SHP77 treated with DMSO at 0.1 percent for 48 hours (cell line): ENCODE results near the gene PTPN12.

Source experiments
- DNase-seq: peaks from one replicate; lab custom pipeline; 2025; lab: John Stamatoyannopoulos, UW

PTPN12 gene

GRCh38 chr7:77664715-77665114, 127.6 kb downstream of the PTPN12 start:
- DNase-seq = no peak

GRCh38 chr7:77665161-77665560, 128.1 kb downstream of the PTPN12 start:
- no peak for DNase-seq

- DNase-seq = no peak
Observed at GRCh38 chr7:77667459-77668086, 130.5 kb downstream of the PTPN12 start.

DNA sequence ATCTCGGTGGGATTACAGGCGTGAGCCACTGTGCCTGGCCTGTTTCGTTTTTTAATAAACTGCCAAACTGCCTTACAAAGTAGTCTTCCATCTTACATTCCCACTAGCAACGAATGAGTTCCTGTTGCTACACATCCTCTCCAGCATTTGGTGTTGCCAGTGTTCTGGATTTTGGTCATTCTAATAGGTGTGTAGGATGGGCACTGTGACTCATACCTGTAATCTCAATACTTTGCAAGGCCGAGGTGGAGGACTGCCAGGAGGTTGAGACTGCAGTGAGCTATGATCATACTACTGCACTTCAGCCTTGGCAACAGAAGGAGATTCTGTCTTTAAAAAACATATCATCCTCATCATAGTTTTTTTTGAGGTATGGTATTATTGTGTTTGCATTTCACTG, 137.8 kb downstream of the PTPN12 start:
- no peak for DNase-seq

DNA sequence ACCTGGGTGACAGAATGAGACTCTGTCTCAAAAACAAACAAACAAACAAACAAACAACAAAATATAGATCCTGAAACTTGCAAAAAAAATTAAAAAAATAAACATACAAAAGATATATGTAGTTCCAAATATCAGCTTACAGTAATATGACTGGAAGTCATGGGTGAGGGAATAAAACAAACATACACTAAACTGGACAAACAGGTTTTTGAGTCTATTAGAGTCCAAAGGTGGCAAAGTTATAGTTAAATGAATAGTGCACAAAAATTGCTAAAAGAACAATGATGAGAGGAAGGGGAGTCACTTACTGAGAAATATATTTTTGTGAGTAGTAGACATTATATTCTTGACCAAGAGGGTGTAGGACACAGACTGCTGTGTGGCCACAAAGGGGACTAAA, 142.5 kb downstream of the PTPN12 start:
- no peak for DNase-seq

- no peak for DNase-seq
Observed at GRCh38 chr7:77680266-77680665, 143.2 kb downstream of the PTPN12 start.

- no peak for DNase-seq
Observed at GRCh38 chr7:77684030-77684429, 146.9 kb downstream of the PTPN12 start.

- DNase-seq = no peak
Observed at GRCh38 chr7:77685233-77685632, 148.1 kb downstream of the PTPN12 start.

DNA sequence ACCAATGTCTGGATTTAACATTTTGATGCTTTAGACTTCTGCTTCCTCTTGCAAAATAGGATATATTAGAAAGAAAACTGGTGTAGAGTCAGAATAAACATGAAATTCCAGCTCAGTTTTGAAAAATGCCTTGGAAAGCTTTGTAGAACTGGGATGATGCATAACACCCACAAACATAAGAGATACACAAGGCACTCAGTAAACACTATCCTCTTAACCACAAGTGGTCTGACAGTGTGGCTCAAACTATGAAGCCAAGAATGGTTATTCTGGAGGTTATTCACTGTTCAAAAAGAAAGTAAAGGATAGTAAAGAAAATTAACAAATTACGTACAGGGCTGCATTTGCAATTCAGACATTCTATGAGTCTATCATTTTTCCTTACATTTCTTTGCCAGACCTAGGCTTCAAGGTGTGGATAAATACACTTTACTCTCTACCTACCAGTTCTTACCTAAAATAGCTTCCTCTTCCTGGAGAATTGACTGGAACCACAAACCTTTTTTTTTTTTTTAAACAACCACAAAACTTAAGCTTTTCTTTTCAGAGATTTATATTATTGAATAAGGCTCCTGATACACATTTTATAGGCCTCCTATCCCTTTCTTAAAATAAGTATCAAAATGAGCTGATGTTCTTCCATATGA, 150.1 kb downstream of the PTPN12 start:
- no peak for DNase-seq

DNA sequence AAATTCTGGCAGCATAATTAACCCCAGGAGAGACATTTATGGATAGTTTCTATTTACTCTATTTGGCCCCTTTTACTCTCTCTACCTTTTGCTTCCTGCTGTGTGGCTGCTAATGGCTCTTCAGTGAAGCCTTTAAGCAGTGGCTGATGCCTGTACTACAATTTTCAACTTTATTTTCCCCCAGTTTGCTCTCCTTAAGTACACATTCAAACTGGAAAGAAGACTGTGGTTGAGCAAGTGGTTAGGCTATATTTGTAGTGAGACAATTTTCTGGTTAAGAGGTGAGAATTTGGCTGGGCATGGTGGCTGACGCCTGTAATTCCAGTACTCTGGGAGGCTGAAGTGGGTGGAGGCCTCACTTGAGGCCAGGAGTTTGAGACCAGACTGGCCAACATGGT, 150.7 kb downstream of the PTPN12 start:
- DNase-seq = no peak
